SK-N-SH treated with all-trans-retinoic acid at 6 μM for 48 hours (cell line): Measurements from ENCODE around the gene CNTNAP2.

Experiments
- CREB5 ChIP-seq: fragments of 250-450 bp; sonication (Bioruptor Pico); IDR thresholded peaks from 2 replicates; pipeline ENCODE4 v1.5.1; 2020; ENCODE audit warnings: low read depth, mild to moderate bottlenecking, moderate library complexity
- ISL1 ChIP-seq: fragments of 250-450 bp; sonication (Bioruptor Pico); IDR thresholded peaks from 2 replicates; pipeline ENCODE4 v2.1.2; 2022; ENCODE audit warnings: mild to moderate bottlenecking, moderate library complexity
- PATZ1 ChIP-seq: fragments of 250-450 bp; sonication (Bioruptor Pico); IDR thresholded peaks from 2 replicates; pipeline ENCODE4 v1.8.0; 2020; ENCODE audit warnings: mild to moderate bottlenecking, moderate library complexity, borderline replicate concordance

GRCh38 chr7:147525325-147525724 lies 1408.7 kb downstream of the CNTNAP2 start:
- TF ChIP-seq PATZ1 (CRISPR knock-in tag) (no peak), CREB5 (CRISPR knock-in tag) (no peak), ISL1 (CRISPR knock-in tag) (no peak)
